Cardiac fibroblast (primary cell): ENCODE data around the gene TTC27.

Experiments
- DNase-seq, 2 donors: peaks; one replicate each; pipeline versions ENCODE4 v3.0.0 to v3.0.0-alpha.2; 2010; ENCODE audit warnings: low read depth in 2 of 2
- H3K4me3 ChIP-seq, 2 donors: replicated peaks in 1 of 2; 1 replicate in 1 of 2; 2 replicates in 1 of 2; pipeline ENCODE4 v1.5.1; 2011; ENCODE audit warnings: low read depth in 2 of 2, low read length in 2 of 2, mild to moderate bottlenecking in 2 of 2, moderate library complexity in 1 of 2
- TF ChIP-seq, protein P1 (sequence below): IDR thresholded peaks from one replicate; pipeline ENCODE4 v1.5.1; 2011; ENCODE audit warnings: low read depth, mild to moderate bottlenecking, low read length, inconsistent platforms

TTC27 gene

DNA sequence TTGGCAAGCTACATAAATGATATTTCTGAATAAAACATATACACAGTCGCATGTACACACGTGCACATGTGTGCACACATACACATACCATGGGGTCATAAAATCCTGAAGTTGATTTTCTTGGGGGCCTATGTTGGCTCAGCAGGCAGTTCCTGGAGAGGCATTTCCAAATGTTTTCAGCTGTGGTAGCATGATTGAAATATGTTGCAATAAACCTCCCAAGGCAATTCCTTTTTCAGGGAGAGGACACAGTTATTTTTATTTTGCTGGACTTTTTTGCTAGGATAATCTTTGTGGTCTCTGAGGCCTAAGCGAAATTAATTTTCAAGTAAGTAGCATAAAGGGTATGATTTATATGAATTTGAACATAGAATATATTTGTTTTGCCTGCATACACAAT, 192.2 kb downstream of the TTC27 start:
- TF ChIP-seq, protein P1, sequence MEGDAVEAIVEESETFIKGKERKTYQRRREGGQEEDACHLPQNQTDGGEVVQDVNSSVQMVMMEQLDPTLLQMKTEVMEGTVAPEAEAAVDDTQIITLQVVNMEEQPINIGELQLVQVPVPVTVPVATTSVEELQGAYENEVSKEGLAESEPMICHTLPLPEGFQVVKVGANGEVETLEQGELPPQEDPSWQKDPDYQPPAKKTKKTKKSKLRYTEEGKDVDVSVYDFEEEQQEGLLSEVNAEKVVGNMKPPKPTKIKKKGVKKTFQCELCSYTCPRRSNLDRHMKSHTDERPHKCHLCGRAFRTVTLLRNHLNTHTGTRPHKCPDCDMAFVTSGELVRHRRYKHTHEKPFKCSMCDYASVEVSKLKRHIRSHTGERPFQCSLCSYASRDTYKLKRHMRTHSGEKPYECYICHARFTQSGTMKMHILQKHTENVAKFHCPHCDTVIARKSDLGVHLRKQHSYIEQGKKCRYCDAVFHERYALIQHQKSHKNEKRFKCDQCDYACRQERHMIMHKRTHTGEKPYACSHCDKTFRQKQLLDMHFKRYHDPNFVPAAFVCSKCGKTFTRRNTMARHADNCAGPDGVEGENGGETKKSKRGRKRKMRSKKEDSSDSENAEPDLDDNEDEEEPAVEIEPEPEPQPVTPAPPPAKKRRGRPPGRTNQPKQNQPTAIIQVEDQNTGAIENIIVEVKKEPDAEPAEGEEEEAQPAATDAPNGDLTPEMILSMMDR, result no peak
- no peak overlapping the region for H3K4me3 ChIP-seq
- DNase-seq, result no peak

DNA sequence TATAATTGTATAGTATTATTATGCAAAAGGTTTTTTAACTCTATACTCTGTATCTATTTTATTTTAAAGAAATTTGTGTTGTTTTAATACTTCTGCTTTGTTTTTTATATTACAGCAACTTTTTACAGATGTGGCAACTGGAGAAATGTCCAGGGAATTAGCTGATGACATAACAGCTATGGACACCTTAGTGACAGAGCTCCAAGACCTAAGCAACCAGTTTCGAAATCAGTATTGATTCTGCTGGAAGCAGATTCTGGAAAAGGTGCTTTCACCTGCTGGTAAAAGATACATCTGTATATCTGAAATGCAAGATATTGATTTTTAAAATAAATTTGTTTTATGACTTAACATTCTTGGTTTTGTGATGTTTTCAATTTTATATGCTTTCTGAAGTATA, 192.9 kb downstream of the TTC27 start:
- TF ChIP-seq, protein P1, result no peak
- no peak for DNase-seq
- H3K4me3 ChIP-seq, result no peak overlapping the region

DNA sequence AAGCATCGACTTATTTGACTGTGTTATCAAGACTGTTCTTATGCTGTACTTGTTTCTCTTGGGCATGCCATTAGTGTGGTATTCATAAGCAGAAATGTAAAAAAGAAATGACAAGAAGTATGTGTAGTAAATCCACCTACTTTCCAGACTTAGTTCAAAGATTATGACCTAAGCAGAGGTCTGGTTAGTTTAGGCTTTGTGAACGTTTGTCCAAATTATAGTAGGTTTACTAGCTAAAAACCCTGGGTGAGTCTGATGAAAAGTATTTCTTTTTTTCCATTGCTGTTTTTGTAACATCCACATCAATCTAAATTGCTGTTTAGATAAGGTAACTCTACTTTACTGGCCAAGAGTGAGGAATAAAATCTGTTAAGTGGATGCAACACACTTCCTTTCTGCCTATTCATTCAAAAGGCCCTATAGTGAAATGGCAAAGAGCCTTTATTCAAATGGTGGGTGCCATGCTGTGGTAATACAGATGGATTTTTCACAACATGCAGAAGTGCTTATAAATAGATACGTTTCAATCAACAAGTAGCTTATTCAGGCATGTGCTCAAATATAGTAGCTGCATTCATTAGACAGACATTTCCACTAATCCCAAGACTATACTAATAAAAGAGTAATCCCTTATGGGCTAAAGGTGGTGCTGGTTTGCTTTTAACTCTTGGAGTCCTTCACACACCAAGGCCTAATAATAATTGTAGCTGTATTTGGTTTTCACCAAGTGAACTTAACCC, 196.4 kb downstream of the TTC27 start:
- TF ChIP-seq, protein P1, result no peak
- no peak overlapping the region for H3K4me3 ChIP-seq
- DNase-seq, result no peak

DNA sequence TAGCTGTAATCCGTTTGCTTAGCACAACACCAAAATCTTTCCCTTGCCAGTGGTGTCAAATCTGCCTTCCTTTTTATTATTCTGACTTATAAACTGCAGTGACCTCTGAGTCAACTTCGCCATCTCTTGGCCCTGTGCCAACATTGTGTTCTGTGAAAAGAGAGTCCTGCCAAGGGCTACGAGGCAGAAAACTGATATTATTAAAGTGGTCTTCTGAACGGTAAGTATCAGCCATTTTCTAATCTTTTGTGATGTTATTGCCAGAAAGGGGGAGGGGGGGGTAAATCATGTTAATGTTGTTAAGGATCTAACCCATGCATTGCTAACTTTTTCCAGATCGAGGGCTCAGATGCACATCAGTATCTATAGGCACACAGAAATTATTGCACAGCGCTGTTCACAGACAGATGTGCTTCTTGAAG, 197.5 kb downstream of the TTC27 start:
- DNase-seq, result peak; percentile 63 to 74
- no peak overlapping the region for H3K4me3 ChIP-seq
- TF ChIP-seq, protein P1, result no peak

DNA sequence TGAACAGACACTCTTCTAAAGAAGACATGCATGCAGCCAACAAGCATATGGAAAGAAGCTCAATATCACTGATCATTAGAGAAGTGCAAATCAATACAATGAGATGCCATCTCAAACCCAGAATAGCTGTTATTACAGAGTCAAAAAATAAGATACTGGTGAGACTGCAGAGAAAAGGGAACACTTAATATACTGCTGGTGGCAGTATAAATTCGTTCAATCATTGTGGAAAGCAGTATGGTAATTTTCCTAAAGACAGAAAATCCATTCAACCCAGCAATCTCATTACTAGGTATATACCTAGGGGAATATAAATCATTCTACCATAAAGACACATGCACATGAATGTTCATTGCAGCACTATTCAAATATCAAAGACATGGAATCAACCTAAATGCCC, 202.3 kb downstream of the TTC27 start:
- no peak for DNase-seq
- no peak overlapping the region for H3K4me3 ChIP-seq
- TF ChIP-seq, protein P1, result no peak

DNA sequence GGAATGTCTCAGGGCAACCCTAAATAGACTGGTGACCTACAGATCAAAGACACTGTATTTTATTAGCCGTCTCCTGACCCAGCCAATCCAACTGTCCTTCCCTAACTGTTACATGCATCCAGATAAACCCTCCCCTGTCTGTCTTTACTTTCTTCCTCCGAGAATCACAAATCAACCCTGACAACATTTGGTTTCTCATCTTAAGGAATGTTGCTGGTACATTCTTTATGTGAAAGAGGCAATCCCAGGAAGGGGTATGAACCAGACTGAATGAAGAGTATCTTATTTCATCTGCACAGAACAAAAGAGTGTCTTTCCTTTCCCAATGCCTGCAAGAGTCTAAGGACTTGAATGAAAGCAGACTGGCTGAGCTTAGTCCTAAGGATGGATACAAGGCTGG, 205.0 kb downstream of the TTC27 start:
- TF ChIP-seq, protein P1, result no peak
- H3K4me3 ChIP-seq, result no peak overlapping the region
- DNase-seq, result peak; percentile 28 to 45

DNA sequence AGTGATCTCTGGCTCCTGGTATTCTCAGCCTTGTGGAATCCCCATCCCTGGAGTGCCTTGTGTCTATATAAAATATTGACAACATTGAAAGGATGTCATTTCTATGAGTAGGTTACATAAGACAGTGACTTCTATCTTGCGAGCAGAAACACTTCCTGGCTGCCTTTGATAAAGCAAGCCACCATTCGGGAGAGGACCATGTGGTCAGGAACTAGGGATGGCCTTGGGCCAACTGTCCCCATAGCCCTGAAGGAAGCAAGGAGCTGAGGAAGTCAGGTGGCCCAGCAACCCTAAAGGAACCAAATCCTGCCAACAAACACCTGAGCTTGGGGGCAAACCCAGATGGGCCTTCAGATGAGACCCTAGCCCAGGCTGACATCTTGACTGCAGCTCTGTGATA, 205.9 kb downstream of the TTC27 start:
- no peak for DNase-seq
- no peak overlapping the region for H3K4me3 ChIP-seq
- TF ChIP-seq, protein P1, result no peak
